PFSK-1 (cell line): ENCODE results near the gene LEFTY2.

Source experiments
- FOXP2 ChIP-seq: optimal IDR thresholded peaks from 2 replicates; pipeline ENCODE3; 2011; ENCODE audit warnings: borderline replicate concordance, control low read depth, inconsistent platforms; ENCODE audit not compliant: insufficient read depth; ENCODE audit errors: extremely low read length, extremely low read depth
- TF ChIP-seq, protein P1 (sequence below), 2 experiments: IDR thresholded peaks; 2 replicates each; pipeline versions ENCODE4 v1.6.1 to v1.8.0; 2011 to 2012; ENCODE audit warnings: low read depth in 2 of 2, low read length in 2 of 2, control low read depth in 1 of 2, inconsistent platforms in 1 of 2, mild to moderate bottlenecking in 1 of 2, moderate library complexity in 1 of 2; ENCODE audit not compliant: insufficient read depth in 1 of 2

DNA sequence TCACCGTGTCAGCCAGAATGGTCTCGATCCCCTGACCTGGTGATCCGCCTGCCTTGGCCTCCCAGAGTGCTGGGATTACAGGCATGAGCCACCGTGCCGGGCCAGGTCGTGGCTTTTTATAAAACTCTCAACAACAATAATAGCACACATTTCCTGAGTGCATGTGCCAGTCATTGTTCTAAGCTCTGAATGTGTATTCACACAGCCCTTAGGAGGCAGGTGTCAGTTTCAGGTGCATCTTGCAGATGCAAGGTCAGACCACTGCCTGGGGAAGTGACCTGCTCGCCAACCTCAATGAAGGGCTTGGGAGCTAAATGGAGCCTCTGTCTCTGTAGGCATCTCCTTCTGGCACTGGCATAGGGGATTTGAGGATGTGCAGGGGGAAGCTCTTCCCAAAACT is 1.6 kb upstream of the LEFTY2 start:
- TF ChIP-seq, protein P1, sequence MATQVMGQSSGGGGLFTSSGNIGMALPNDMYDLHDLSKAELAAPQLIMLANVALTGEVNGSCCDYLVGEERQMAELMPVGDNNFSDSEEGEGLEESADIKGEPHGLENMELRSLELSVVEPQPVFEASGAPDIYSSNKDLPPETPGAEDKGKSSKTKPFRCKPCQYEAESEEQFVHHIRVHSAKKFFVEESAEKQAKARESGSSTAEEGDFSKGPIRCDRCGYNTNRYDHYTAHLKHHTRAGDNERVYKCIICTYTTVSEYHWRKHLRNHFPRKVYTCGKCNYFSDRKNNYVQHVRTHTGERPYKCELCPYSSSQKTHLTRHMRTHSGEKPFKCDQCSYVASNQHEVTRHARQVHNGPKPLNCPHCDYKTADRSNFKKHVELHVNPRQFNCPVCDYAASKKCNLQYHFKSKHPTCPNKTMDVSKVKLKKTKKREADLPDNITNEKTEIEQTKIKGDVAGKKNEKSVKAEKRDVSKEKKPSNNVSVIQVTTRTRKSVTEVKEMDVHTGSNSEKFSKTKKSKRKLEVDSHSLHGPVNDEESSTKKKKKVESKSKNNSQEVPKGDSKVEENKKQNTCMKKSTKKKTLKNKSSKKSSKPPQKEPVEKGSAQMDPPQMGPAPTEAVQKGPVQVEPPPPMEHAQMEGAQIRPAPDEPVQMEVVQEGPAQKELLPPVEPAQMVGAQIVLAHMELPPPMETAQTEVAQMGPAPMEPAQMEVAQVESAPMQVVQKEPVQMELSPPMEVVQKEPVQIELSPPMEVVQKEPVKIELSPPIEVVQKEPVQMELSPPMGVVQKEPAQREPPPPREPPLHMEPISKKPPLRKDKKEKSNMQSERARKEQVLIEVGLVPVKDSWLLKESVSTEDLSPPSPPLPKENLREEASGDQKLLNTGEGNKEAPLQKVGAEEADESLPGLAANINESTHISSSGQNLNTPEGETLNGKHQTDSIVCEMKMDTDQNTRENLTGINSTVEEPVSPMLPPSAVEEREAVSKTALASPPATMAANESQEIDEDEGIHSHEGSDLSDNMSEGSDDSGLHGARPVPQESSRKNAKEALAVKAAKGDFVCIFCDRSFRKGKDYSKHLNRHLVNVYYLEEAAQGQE (IDR thresholded peaks at IDR 0.05; ENCODE audit: insufficient read depth in 1 of 2, low read depth in 2 of 2, low read length in 2 of 2), result no peak
- no peak for TF ChIP-seq FOXP2
